HG02798 (cell line): ENCODE measurements around the gene TPP2.

ENCODE experiments used
- ATAC-seq: cut with Tn5 transposase; IDR thresholded peaks from one replicate; pipeline ENCODE4 v1.9.1; 2021; ENCODE audit warnings: mild to moderate bottlenecking; ENCODE audit not compliant: unreplicated experiment, poor library complexity

The TPP2 gene

DNA sequence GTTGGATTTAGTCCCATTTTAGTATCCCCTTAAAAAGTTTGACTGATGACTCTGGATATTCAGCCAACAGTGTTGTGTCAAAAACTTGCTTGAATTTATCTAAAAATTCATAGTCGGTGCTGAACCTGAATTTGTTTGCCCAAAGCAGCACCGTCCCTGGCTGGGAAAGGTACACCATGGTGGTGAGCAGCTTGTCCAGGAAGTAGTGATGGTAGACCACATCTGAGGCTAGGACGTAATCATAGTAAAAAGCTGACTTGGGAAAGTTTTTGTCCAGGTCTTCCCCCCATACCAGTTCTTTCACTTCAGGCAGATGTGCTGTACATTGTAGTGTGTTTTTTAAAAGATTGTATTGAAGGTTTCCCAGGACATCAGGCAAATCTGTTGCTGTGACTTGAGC lies 89.2 kb downstream of the TPP2 start:
- no peak for ATAC-seq

GRCh38 chr13:102687520-102687919 lies 90.7 kb downstream of the TPP2 start:
- ATAC-seq: no peak

- ATAC-seq: no peak
Observed at GRCh38 chr13:102688306-102688973, 91.7 kb downstream of the TPP2 start.

- no peak for ATAC-seq
Observed at GRCh38 chr13:102690883-102691282, 94.1 kb downstream of the TPP2 start.

GRCh38 chr13:102692491-102692826 lies 95.7 kb downstream of the TPP2 start:
- ATAC-seq: no peak

GRCh38 chr13:102693250-102693649 lies 96.5 kb downstream of the TPP2 start:
- ATAC-seq: no peak

GRCh38 chr13:102693776-102694175 lies 97.0 kb downstream of the TPP2 start:
- no peak for ATAC-seq

DNA sequence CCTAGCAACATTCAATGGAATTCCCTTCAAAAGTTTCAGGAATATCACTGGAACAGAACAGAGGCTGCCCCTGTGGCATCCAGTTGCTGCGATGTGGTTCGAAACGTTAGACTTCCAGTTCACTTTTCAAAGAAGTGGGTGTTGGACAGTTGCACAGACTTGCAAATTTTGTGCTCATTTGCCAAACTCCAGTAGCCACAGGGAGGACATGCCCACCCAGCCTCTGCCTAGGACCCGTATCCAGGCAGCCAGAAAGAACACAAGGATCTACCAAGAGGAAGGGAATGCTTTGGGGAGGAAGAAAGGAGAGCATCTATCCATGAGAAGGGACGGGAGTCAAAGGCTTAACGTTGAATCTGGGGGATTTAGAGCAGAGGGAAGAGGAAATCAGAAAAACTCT lies 98.2 kb downstream of the TPP2 start, which contains the start of gene METTL21C:
METTL21C (minus strand) TSS at position 108 of the 400 bp plus-strand sequence. CDS start 546 bp downstream, outside the sequence.
- no peak for ATAC-seq

DNA sequence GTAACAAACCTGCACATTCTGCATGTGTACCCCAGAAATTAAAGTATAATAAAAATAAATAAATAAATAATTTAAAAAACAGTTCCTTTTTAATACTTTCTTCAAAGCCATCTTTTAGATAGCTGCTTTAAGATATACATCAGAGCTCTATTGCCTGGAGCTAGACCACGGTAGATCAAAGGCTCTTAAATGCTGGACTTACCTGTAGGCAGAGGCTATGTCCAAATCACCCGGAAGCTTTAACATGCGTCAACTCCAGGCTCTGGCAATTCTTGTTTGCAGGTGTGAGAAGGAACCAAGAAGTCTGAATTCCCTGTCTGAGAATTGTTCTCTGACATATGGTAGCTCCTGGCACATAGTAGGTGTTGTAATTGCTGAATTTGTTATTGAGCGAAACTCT lies 99.7 kb downstream of the TPP2 start:
- ATAC-seq: no peak

GRCh38 chr13:102697264-102697663 lies 100.5 kb downstream of the TPP2 start:
- no peak for ATAC-seq

- ATAC-seq: no peak
Observed at GRCh38 chr13:102697929-102698648, 101.3 kb downstream of the TPP2 start.

- ATAC-seq: no peak
Observed at GRCh38 chr13:102698649-102698980, 101.8 kb downstream of the TPP2 start.

DNA sequence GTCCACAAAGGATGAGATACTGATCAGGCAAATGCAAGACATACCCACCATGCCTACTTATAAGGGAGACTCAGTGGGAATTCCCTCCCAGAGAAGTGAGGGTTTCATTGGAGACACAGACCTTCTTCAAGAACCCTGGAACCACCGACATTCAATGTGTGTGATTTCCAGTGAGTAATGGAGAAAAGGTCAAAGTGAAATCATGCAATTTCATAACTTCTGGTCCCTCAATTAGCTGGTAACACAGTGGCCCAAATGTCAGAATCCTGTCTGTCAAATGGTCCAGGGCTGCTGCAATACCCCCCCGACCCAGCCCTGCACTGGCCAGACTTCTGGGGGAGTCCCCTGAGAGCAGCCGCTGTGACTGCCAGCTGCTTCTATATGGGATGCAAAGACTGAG lies 102.7 kb downstream of the TPP2 start:
- no peak for ATAC-seq

- ATAC-seq: no peak
Observed at GRCh38 chr13:102700088-102701031, 103.6 kb downstream of the TPP2 start.

DNA sequence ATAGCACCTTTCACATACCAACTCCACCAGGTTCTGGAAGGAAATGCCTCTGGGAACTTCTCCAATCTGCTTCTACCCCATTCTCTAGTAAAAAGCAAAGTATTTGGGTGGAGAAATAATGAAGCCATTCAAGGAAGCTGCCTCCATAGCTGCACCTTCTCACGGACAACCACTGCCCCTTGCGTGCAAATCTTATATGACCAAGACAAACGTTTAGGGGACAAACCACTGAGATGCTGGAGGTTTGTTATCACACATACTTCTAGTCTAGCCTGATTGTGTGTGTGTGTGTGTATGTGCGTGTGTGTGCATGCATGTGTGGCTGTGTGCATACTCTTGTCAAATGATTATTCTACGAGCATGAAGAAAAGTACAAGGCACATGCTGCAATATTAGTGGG lies 104.5 kb downstream of the TPP2 start:
- no peak for ATAC-seq

- no peak for ATAC-seq
Observed at GRCh38 chr13:102702965-102703725, 106.4 kb downstream of the TPP2 start.

DNA sequence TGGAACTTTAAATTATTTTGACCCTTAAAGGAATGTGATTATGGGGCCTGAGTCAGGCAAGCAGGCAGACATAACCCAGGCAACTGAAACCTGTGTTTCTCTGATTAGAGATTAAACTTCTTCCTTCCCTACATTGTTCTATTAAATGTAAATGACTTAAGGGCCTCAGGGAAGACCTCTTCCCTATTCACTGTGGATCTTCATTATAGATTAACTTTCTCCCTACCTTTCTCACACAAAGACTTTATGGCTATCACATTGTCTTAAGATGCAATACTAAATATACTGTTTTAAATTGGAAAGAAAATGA lies 106.9 kb downstream of the TPP2 start:
- no peak for ATAC-seq

DNA sequence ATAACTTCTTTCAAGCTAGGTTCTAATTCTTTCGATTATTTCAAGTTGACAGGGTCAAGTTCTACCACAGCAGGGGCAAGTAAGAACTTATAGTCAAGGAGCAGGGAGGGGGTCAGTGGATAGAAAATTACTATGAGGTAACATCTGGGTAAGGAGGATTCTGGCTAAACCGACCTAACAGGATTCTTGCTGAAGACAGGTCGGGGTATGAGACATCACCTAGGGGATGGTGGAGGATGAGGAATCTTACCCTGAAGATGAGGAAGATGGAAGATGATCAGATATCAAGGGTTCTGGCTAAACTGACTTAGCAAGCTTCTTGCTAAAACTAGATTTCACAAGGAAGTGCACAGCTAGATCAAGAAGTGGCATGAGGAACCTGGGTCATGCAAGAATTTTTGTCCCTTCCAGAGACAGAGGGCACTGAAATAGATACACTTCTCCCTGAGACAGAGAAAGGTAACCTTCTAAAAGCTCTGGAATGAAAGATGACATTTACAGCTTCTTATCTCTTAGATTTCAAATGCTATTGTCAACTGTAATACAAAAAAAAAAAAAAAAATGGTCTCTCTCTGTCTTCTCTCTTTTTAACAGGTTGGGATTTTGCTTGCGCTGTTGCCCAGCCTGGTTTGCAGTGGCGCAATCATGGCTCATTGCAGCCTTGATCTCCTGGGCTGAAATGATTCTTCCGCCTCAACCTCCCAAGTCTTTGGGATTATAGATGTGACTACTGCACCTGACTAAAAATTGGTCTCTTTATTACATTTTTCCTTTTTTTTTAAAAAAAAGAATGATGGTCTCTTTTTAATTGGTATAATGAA lies 107.7 kb downstream of the TPP2 start:
- no peak for ATAC-seq

GRCh38 chr13:102707467-102707866 lies 110.7 kb downstream of the TPP2 start:
- no peak for ATAC-seq

GRCh38 chr13:102708211-102708610 lies 111.4 kb downstream of the TPP2 start:
- ATAC-seq: no peak
